DND-41 (cell line): ENCODE data around the gene CCR9.
A peak's percentile ranks its signal among the peaks of the same experiment; 100 is the strongest.

Source experiments
- ATAC-seq: fragments of 200-7000 bp; cut with Tn5 transposase; 3 replicates; pipeline ENCODE4 v1.9.1; 2021; ENCODE audit warnings: low read depth; ENCODE audit not compliant: insufficient read depth
- DNase-seq: peaks from one replicate; pipeline ENCODE4 v3.0.0-alpha.2; 2020
- H2AFZ ChIP-seq: 2 replicates; pipeline ENCODE4 v1.6.0; 2012; ENCODE audit warnings: low read depth, low read length
- H3K27ac ChIP-seq: 2 replicates; pipeline ENCODE4 v1.5.1; 2012; ENCODE audit warnings: low read length, inconsistent platforms
- H3K27me3 ChIP-seq: fragments of 200-600 bp; sonication (generic); 2 replicates; pipeline ENCODE4 v1.6.0; 2012; ENCODE audit warnings: low read length, mild to moderate bottlenecking, inconsistent platforms; ENCODE audit not compliant: insufficient read depth, poor library complexity
- H3K36me3 ChIP-seq: 2 replicates; pipeline ENCODE4 v1.5.1; 2012; ENCODE audit warnings: low read length, inconsistent platforms; ENCODE audit not compliant: insufficient read depth
- H3K4me1 ChIP-seq: 2 replicates; pipeline ENCODE4 v1.5.1; 2012; ENCODE audit warnings: mild to moderate bottlenecking, low read length; ENCODE audit not compliant: insufficient read depth
- H3K4me2 ChIP-seq: 2 replicates; pipeline ENCODE4 v1.6.0; 2012; ENCODE audit warnings: mild to moderate bottlenecking, moderate library complexity, low read length, inconsistent platforms; ENCODE audit not compliant: insufficient read depth
- H3K4me3 ChIP-seq, 2 experiments: fragments of 200-600 bp in 1 of 2; shearing (Covaris generic) in 1 of 2; 2 replicates each; pipeline ENCODE4 v1.5.1; 2012 to 2016; ENCODE audit warnings: inconsistent platforms in 2 of 2, low read length in 2 of 2, mild to moderate bottlenecking in 2 of 2, low read depth in 1 of 2, moderate library complexity in 1 of 2
- H3K79me2 ChIP-seq: 2 replicates; pipeline ENCODE4 v1.6.0; 2012; ENCODE audit warnings: low read length, inconsistent platforms; ENCODE audit not compliant: insufficient read depth
- H3K9ac ChIP-seq: 2 replicates; pipeline ENCODE4 v1.6.0; 2012; ENCODE audit warnings: low read depth, mild to moderate bottlenecking, inconsistent platforms, low read length, moderate library complexity
- H3K9me3 ChIP-seq: 2 replicates; pipeline ENCODE4 v1.5.1; 2012; ENCODE audit warnings: low read length, moderate library complexity, mild to moderate bottlenecking, inconsistent platforms; ENCODE audit not compliant: insufficient read depth, severe bottlenecking
- H4K20me1 ChIP-seq: 2 replicates; pipeline ENCODE4 v1.6.0; 2012; ENCODE audit warnings: low read length; ENCODE audit not compliant: insufficient read depth
- EZH2 ChIP-seq: IDR thresholded peaks from 3 replicates; pipeline ENCODE4 v1.6.1; 2012; ENCODE audit warnings: borderline replicate concordance, low read depth, mild to moderate bottlenecking, moderate library complexity, low read length, inconsistent platforms; ENCODE audit not compliant: severe bottlenecking
- TF ChIP-seq, protein P1 (sequence below): IDR thresholded peaks from 2 replicates; pipeline ENCODE4 v1.5.1; 2012; ENCODE audit warnings: borderline replicate concordance, low read length, moderate library complexity, mild to moderate bottlenecking; ENCODE audit not compliant: poor library complexity, severe bottlenecking; ENCODE audit errors: extremely low read depth

The CCR9 gene

DNA sequence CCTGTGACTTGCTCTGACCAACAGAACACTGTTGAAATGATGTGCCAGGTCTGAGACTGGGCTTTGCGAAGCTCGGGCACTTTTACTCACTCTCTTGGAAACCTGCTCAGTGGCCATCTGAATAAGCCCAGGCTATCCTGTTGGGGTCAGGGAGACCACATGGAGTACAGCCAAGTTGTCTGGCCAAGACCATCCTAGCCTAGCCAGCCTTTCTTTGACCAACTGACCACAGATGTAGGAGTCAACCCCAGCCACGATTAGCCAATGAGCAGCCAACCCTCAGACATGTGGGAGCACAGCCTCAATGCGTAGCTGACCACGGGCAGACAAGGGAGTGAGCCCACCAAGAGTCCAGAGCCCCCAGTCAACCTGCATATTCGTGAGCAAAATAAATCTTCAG lies 26.1 kb downstream of the CCR9 start:
- H3K27me3 ChIP-seq, result no peaks in the 10 kb centered on the region
- ATAC-seq, result no peak
- peaks cover 28% of the 10 kb centered on the region; the same call in 1 of the 2 replicates for H4K20me1 ChIP-seq
- H2AFZ ChIP-seq, result no peak overlapping the region
- H3K36me3 ChIP-seq, result peaks cover 80% of the 10 kb centered on the region
- peaks cover 94% of the 10 kb centered on the region for H3K79me2 ChIP-seq
- TF ChIP-seq, protein P1, sequence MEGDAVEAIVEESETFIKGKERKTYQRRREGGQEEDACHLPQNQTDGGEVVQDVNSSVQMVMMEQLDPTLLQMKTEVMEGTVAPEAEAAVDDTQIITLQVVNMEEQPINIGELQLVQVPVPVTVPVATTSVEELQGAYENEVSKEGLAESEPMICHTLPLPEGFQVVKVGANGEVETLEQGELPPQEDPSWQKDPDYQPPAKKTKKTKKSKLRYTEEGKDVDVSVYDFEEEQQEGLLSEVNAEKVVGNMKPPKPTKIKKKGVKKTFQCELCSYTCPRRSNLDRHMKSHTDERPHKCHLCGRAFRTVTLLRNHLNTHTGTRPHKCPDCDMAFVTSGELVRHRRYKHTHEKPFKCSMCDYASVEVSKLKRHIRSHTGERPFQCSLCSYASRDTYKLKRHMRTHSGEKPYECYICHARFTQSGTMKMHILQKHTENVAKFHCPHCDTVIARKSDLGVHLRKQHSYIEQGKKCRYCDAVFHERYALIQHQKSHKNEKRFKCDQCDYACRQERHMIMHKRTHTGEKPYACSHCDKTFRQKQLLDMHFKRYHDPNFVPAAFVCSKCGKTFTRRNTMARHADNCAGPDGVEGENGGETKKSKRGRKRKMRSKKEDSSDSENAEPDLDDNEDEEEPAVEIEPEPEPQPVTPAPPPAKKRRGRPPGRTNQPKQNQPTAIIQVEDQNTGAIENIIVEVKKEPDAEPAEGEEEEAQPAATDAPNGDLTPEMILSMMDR, result no peak
- no peak for TF ChIP-seq EZH2
- no peaks in the 10 kb centered on the region for H3K9me3 ChIP-seq
- DNase-seq, result no peak
- peak overlapping the region; percentile 89 for H3K9ac ChIP-seq
- H3K4me1 ChIP-seq, result peaks cover 73% of the 10 kb centered on the region
- peak overlapping the region; percentile 89 for H3K4me2 ChIP-seq
- peak overlapping the region; percentile 99 for H3K27ac ChIP-seq
- H3K4me3 ChIP-seq, result peak overlapping the region; percentile 68 to 76

DNA sequence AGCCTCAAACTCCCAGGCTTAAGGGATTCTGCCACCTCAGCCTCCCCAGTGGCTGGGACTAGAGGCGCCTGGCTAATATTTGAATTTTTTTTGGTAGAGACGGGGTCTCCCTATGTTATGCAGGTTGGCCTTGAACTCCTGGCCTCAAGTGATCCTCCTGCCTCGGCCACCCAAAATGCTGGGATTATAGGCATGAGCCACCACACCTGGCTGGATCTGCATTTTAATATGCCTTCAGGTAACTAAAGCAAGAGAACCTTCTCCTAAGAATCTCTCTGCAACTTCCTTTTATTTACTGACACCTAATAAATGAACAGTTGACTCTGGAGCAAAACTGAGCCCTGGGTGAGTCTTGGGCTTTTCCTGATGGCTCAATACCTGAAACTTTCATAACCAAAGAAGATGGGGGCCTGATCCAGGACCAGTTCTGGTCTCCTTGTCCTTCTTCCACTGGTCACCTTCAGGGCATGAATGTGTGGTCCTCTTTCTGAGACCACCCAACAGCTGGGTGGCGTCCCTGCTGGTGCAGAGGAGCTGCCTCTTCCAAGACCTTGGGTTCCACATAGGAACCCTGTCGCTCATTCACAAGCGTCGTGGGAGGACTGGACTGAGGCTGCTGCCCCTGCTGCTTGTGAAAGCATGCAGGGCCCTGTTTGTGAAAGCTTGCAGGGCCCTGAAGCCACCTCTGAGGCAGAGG lies 28.2 kb downstream of the CCR9 start:
- no peak overlapping the region for H2AFZ ChIP-seq
- H3K27me3 ChIP-seq, result no peaks in the 10 kb centered on the region
- TF ChIP-seq EZH2, result no peak
- TF ChIP-seq, protein P1, result peak; percentile 10
- peak overlapping the region; percentile 89 for H3K9ac ChIP-seq
- ATAC-seq (no peak), DNase-seq (no peak)
- H3K4me2 ChIP-seq, result peak overlapping the region; percentile 89
- H3K4me3 ChIP-seq, result peak overlapping the region; percentile 68 to 76
- peaks cover 73% of the 10 kb centered on the region for H3K4me1 ChIP-seq
- H3K27ac ChIP-seq, result peak overlapping the region; percentile 99
- peaks cover 94% of the 10 kb centered on the region for H3K79me2 ChIP-seq
- H4K20me1 ChIP-seq, result peaks cover 8% of the 10 kb centered on the region; the same call in 1 of the 2 replicates
- peaks cover 72% of the 10 kb centered on the region for H3K36me3 ChIP-seq
- no peaks in the 10 kb centered on the region for H3K9me3 ChIP-seq

DNA sequence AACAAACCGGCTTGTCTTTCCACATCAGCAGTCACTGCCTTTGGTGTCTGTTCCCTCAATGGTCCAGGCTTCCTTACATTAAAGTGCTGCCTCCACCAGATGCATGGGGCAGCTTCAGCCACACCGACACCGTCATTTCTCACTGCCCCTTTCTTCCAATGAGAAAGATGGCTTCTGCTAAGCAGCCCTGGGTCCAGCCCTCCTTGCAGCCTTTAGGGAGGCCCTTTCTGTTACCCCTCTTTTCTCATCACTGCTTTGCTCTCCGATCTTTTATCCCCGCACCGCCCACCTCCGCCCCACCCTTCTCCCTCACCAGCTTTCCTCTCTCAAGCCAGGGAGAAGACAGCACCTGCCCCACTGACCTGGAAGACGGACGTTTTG lies 28.7 kb downstream of the CCR9 start:
- peak overlapping the region; percentile 89 for H3K4me2 ChIP-seq
- no peak for TF ChIP-seq EZH2
- TF ChIP-seq, protein P1, result no peak
- H3K79me2 ChIP-seq, result peaks cover 94% of the 10 kb centered on the region
- peaks cover 4% of the 10 kb centered on the region; the same call in 1 of the 2 replicates for H4K20me1 ChIP-seq
- no peaks in the 10 kb centered on the region for H3K27me3 ChIP-seq
- no peaks in the 10 kb centered on the region for H3K9me3 ChIP-seq
- H3K4me1 ChIP-seq, result peaks cover 73% of the 10 kb centered on the region
- H3K4me3 ChIP-seq, result peak overlapping the region; percentile 68 to 76
- H3K27ac ChIP-seq, result peak overlapping the region; percentile 99
- H3K36me3 ChIP-seq, result peaks cover 72% of the 10 kb centered on the region
- DNase-seq (peak; percentile 81), ATAC-seq (peak; percentile 19)
- peak overlapping the region; percentile 89 for H3K9ac ChIP-seq
- no peak overlapping the region for H2AFZ ChIP-seq
